NCI-H2196 (cell line): ENCODE results near the gene C9orf72.

Experiments
- DNase-seq: peaks from one replicate; lab custom pipeline; 2025; ENCODE audit not compliant: unreplicated experiment; lab: John Stamatoyannopoulos, UW

Gene C9orf72

GRCh38 chr9:27539479-27540441 lies 33.5 kb downstream of the C9orf72 start:
- no peak for DNase-seq

GRCh38 chr9:27538647-27539046 lies 34.6 kb downstream of the C9orf72 start:
- no peak for DNase-seq

- no peak for DNase-seq
These were observed 35.5 kb downstream of the C9orf72 start for GRCh38 chr9:27537756-27538155.

- DNase-seq = no peak
These were observed 36.2 kb downstream of the C9orf72 start for GRCh38 chr9:27537027-27537435.

- DNase-seq = no peak
These were observed 37.1 kb downstream of the C9orf72 start for GRCh38 chr9:27536168-27536567.

- DNase-seq = no peak
These were observed 37.6 kb downstream of the C9orf72 start for GRCh38 chr9:27535701-27536118.

GRCh38 chr9:27534658-27535209 lies 38.5 kb downstream of the C9orf72 start:
- no peak for DNase-seq

GRCh38 chr9:27534131-27534530 lies 39.1 kb downstream of the C9orf72 start:
- DNase-seq = no peak

GRCh38 chr9:27533311-27533710 lies 40.0 kb downstream of the C9orf72 start:
- no peak for DNase-seq

- DNase-seq = no peak
These were observed 41.2 kb downstream of the C9orf72 start for GRCh38 chr9:27532046-27532445.

- no peak for DNase-seq
These were observed 42.1 kb downstream of the C9orf72 start for GRCh38 chr9:27530915-27531755.

GRCh38 chr9:27529316-27530278 lies 43.7 kb downstream of the C9orf72 start, which contains the start of gene MOB3B:
MOB3B (minus strand) TSS chr9:27529814; CDS start chr9:27455550, 74,264 bp downstream.
- DNase-seq = peak; percentile 63

GRCh38 chr9:27528886-27529315 lies 44.4 kb downstream of the C9orf72 start:
- DNase-seq = no peak

GRCh38 chr9:27528076-27528885 lies 45.0 kb downstream of the C9orf72 start:
- no peak for DNase-seq

- no peak for DNase-seq
These were observed 45.6 kb downstream of the C9orf72 start for GRCh38 chr9:27527702-27528075.

- no peak for DNase-seq
These were observed 49.0 kb downstream of the C9orf72 start, which contains the start of gene IFNK for GRCh38 chr9:27524236-27524635. IFNK (plus strand) TSS chr9:27524290; CDS start chr9:27524337, 47 bp downstream.

GRCh38 chr9:27523141-27523540 lies 50.1 kb downstream of the C9orf72 start:
- no peak for DNase-seq

GRCh38 chr9:27520986-27521385 lies 52.3 kb downstream of the C9orf72 start:
- DNase-seq = no peak
